Measurements from ENCODE around the gene LRRC43. TPM values are rescaled to one million over a fixed set of nuclear protein-coding genes. Genes with fewer than 3 reads are reported as not detected.

LRRC43 gene
- total RNA-seq, 1 experiment from 2014 or later, result 0.22 TPM

- Mint-ChIP-seq H3K9me3 (peaks cover 13% of the 10 kb centered on the region), H3K27me3 (ENCODE audit: low read depth) (no peaks in the 10 kb centered on the region; the same call in 1 of the 2 replicates), H3K36me3 (peaks cover 44% of the 10 kb centered on the region), H3K27ac (no peak overlapping the region), H3K4me1 (0 out of 2 replicates have a peak, but pooled peaks cover 6% of the 10 kb centered on the region), H3K4me3 (no peak overlapping the region)
- TF ChIP-seq ZNF416 (CRISPR knock-in tag; IDR thresholded peaks at IDR 0.05), result no peak
- DNase-seq (ENCODE audit: low spot score) (no peak), ATAC-seq (no peak)
- ChIA-PET POLR2A (no interaction called here), CTCF (interaction anchor here (0.8 to 1.9 kb wide), 13 partner anchors 9 to 84 kb away, joined by 3 to 32 read pairs (median 5); partner anchors contain the start of gene LRRC43)
Measured at GRCh38 chr12:122138616-122139015, 44.3 kb upstream of the LRRC43 start.

- TF ChIP-seq E2F5 (CRISPR knock-in tag; IDR thresholded peaks at IDR 0.05), result no peak
- no peak for TF ChIP-seq ZNF121 (CRISPR knock-in tag; IDR thresholded peaks at IDR 0.05)
- no peak for TF ChIP-seq ZNF423 (CRISPR knock-in tag; IDR thresholded peaks at IDR 0.05)
- no peak for TF ChIP-seq SMAD3 (CRISPR knock-in tag; IDR thresholded peaks at IDR 0.05; ENCODE audit: borderline replicate concordance)
- no peak for TF ChIP-seq SOX15 (CRISPR knock-in tag; IDR thresholded peaks at IDR 0.05)
- no peak for TF ChIP-seq CREB1 (CRISPR knock-in tag; IDR thresholded peaks at IDR 0.05)
- TF ChIP-seq ELF4 (CRISPR knock-in tag; IDR thresholded peaks at IDR 0.05; ENCODE audit: low read depth), result no peak
- TF ChIP-seq PRRX2 (CRISPR knock-in tag; IDR thresholded peaks at IDR 0.05), result no peak
- TF ChIP-seq HMGA2 (CRISPR knock-in tag; IDR thresholded peaks at IDR 0.05), result no peak
- no peak for TF ChIP-seq GTF2I (CRISPR knock-in tag; conservative IDR thresholded peaks at IDR 0.05)
- no peak for TF ChIP-seq ATF1 (CRISPR knock-in tag; IDR thresholded peaks at IDR 0.05)
- no peak for TF ChIP-seq ZNF425 (CRISPR knock-in tag; conservative IDR thresholded peaks at IDR 0.05)
- no peak for TF ChIP-seq CTCF (IDR thresholded peaks at IDR 0.05)
- TF ChIP-seq NFE2L1 (CRISPR knock-in tag; IDR thresholded peaks at IDR 0.05), result no peak
- TF ChIP-seq TP53 (CRISPR knock-in tag; IDR thresholded peaks at IDR 0.05), result no peak
- no peak for TF ChIP-seq MYBL2 (CRISPR knock-in tag; IDR thresholded peaks at IDR 0.05)
- no peak for TF ChIP-seq SP1 (CRISPR knock-in tag; conservative IDR thresholded peaks at IDR 0.05)
- no peak for TF ChIP-seq ZNF317 (CRISPR knock-in tag; IDR thresholded peaks at IDR 0.05; ENCODE audit: borderline replicate concordance, low read depth)
- TF ChIP-seq ZBTB43 (CRISPR knock-in tag; IDR thresholded peaks at IDR 0.05), result no peak
- TF ChIP-seq MXD4 (CRISPR knock-in tag; IDR thresholded peaks at IDR 0.05; ENCODE audit: borderline replicate concordance), result no peak
- Mint-ChIP-seq H3K36me3 (peaks cover 50% of the 10 kb centered on the region), H3K4me1 (0 out of 2 replicates have a peak, but pooled peaks cover 6% of the 10 kb centered on the region), H3K4me3 (no peak overlapping the region), H3K9me3 (peaks cover 18% of the 10 kb centered on the region), H3K27ac (no peak overlapping the region), H3K27me3 (ENCODE audit: low read depth) (no peaks in the 10 kb centered on the region; the same call in 1 of the 2 replicates)
- no peak for DNase-seq (ENCODE audit: low spot score)
- ChIA-PET CTCF (interaction anchor here (1.0 to 1.9 kb wide), 3 partner anchors 74 to 85 kb away, joined by 3 to 15 read pairs (median 4); no protein-coding TSS in a partner anchor), POLR2A (no interaction called here)
- ATAC-seq, result no peak
Measured at GRCh38 chr12:122139266-122139665, 43.7 kb upstream of the LRRC43 start.
